CD14-positive monocyte (primary cell): ENCODE measurements around the gene SIK2. TPM values are rescaled to one million over a fixed set of nuclear protein-coding genes. Genes with fewer than 3 reads are reported as not detected.
A peak's percentile ranks its signal among the peaks of the same experiment; 100 is the strongest.
"Not testable (repeated sequence)": the region's sequence is repeated elsewhere in the genome, so short reads cannot be mapped to it uniquely, and the experiment has no call there.

Experiments
- DNase-seq, 3 donors: peaks; one replicate each; pipeline ENCODE4 v3.0.0-alpha.2; 2011 to 2022
- H2AFZ ChIP-seq: 2 replicates; pipeline ENCODE4 v1.6.0; 2012; ENCODE audit warnings: mild to moderate bottlenecking, low read depth, low read length, inconsistent platforms; ENCODE audit not compliant: insufficient read depth, poor library complexity, severe bottlenecking
- H3K27ac ChIP-seq, 2 donors: 1 replicate in 1 of 2; 2 replicates in 1 of 2; pipeline ENCODE4 v1.5.1; 2012 to 2013; ENCODE audit warnings: low read length in 2 of 2, control low read depth in 1 of 2, inconsistent platforms in 1 of 2, low read depth in 1 of 2, mild to moderate bottlenecking in 1 of 2
- H3K27me3 ChIP-seq, 2 donors: one replicate each; pipeline versions ENCODE4 v1.6.0 to v1.6.1; 2011 to 2013; ENCODE audit warnings: low read length in 2 of 2; ENCODE audit not compliant: control insufficient read depth in 2 of 2, insufficient read depth in 2 of 2
- H3K36me3 ChIP-seq, 2 donors: replicated peaks in 1 of 2; 1 replicate in 1 of 2; 2 replicates in 1 of 2; pipeline versions ENCODE4 v1.5.1 to v1.6.1; 2012 to 2013; ENCODE audit warnings: low read length in 2 of 2, control low read depth in 1 of 2, inconsistent platforms in 1 of 2, mild to moderate bottlenecking in 1 of 2; ENCODE audit not compliant: insufficient read depth in 2 of 2, control insufficient read depth in 1 of 2
- H3K4me1 ChIP-seq, 2 donors: 1 replicate in 1 of 2; 2 replicates in 1 of 2; pipeline versions ENCODE4 v1.5.1 to v1.6.1; 2012 to 2013; ENCODE audit warnings: low read length in 2 of 2, control low read depth in 1 of 2, inconsistent platforms in 1 of 2, mild to moderate bottlenecking in 1 of 2, moderate library complexity in 1 of 2; ENCODE audit not compliant: insufficient read depth in 2 of 2, control insufficient read depth in 1 of 2
- H3K4me2 ChIP-seq: replicated peaks from 2 replicates; pipeline ENCODE3; 2012; ENCODE audit warnings: low read length, moderate library complexity, mild to moderate bottlenecking; ENCODE audit not compliant: poor library complexity, severe bottlenecking; ENCODE audit errors: extremely low read depth
- H3K4me3 ChIP-seq, 3 experiments: fragments of 200-600 bp in 1 of 3; sonication (generic) in 1 of 3; replicated peaks in 1 of 3; 1 replicate in 2 of 3; 2 replicates in 1 of 3; pipeline ENCODE4 v1.5.1; 2011 to 2013; ENCODE audit warnings: low read length in 3 of 3, mild to moderate bottlenecking in 3 of 3, control low read depth in 2 of 3, low read depth in 2 of 3, inconsistent platforms in 1 of 3, moderate library complexity in 1 of 3
- H3K79me2 ChIP-seq: 2 replicates; pipeline ENCODE4 v1.6.0; 2012; ENCODE audit warnings: mild to moderate bottlenecking, control low read depth, inconsistent platforms, low read length, moderate library complexity; ENCODE audit not compliant: insufficient read depth
- H3K9ac ChIP-seq: 2 replicates; pipeline ENCODE4 v1.6.0; 2017; ENCODE audit warnings: low read length, mild to moderate bottlenecking; ENCODE audit not compliant: insufficient read depth, poor library complexity, severe bottlenecking
- H3K9me3 ChIP-seq, 2 donors: replicated peaks in 1 of 2; 1 replicate in 1 of 2; 2 replicates in 1 of 2; pipeline versions ENCODE4 v1.5.1 to v1.6.1; 2012 to 2013; ENCODE audit warnings: low read length in 2 of 2, control low read depth in 1 of 2; ENCODE audit not compliant: control insufficient read depth in 1 of 2, insufficient read depth in 1 of 2
- H4K20me1 ChIP-seq: 2 replicates; pipeline ENCODE4 v1.6.0; 2012; ENCODE audit warnings: mild to moderate bottlenecking, low read length, control low read depth, moderate library complexity; ENCODE audit not compliant: insufficient read depth
- H3K27ac Mint-ChIP-seq, 7 donors: one replicate each; pipeline ENCODE4 v1.8.0; 2020; ENCODE audit warnings: mild to moderate bottlenecking in 7 of 7, mixed read lengths in 7 of 7, moderate library complexity in 6 of 7, inconsistent platforms in 2 of 7
- H3K27me3 Mint-ChIP-seq, 3 donors: one replicate each; pipeline ENCODE4 v1.8.0; 2021 to 2022; ENCODE audit warnings: low read depth in 3 of 3, mild to moderate bottlenecking in 3 of 3, mixed read lengths in 3 of 3, moderate library complexity in 3 of 3, inconsistent platforms in 1 of 3
- H3K36me3 Mint-ChIP-seq, 2 donors: one replicate each; pipeline ENCODE4 v1.8.0; 2020; ENCODE audit warnings: mixed read lengths in 2 of 2, inconsistent platforms in 1 of 2, mild to moderate bottlenecking in 1 of 2
- H3K4me1 Mint-ChIP-seq: one replicate; pipeline ENCODE4 v1.8.0; 2020; ENCODE audit warnings: mild to moderate bottlenecking, mixed read lengths
- H3K4me3 Mint-ChIP-seq, 2 donors: one replicate each; pipeline ENCODE4 v1.8.0; 2020; ENCODE audit warnings: mild to moderate bottlenecking in 2 of 2, mixed read lengths in 2 of 2, moderate library complexity in 1 of 2
- H3K9me3 Mint-ChIP-seq, 7 donors: one replicate each; pipeline ENCODE4 v1.8.0; 2020 to 2022; ENCODE audit warnings: mixed read lengths in 7 of 7, mild to moderate bottlenecking in 6 of 7, moderate library complexity in 6 of 7, inconsistent platforms in 2 of 7
- CTCF ChIP-seq: fragments of 200-600 bp; IDR thresholded peaks from one replicate; pipeline ENCODE4 v1.8.0; 2022; ENCODE audit warnings: antibody characterized with exemption, mild to moderate bottlenecking
- WGBS: methylation state at CpG from one replicate; pipeline ENCODE4 v1.1.5; 2013; ENCODE audit warnings: missing lambda C conversion rate; ENCODE audit not compliant: insufficient coverage; 5-methylcytosine and 5-hydroxymethylcytosine counted together
- intact Hi-C, 2 donors: fragments of 100-400 bp; cut with micrococcal nuclease; formaldehyde crosslinking; loops; one replicate each; pipeline versions ENCODE4 v1.15.0 to v1.15.1; 2023
- polyA plus RNA-seq, 3 donors: library from polyadenylated mRNA; depleted of rRNA in 1 of 3; unstranded in 2 of 3; stranded (reverse) in 1 of 3; fragments of 300-500 nt in 2 of 3; fragments of >200 nt in 1 of 3; fragmentation: Illumina TruSeq in 2 of 3; gene quantifications; 1 replicate in 2 of 3; 2 replicates in 1 of 3; pipeline ENCODE4 v1.2.3, GENCODE V29; 2012 to 2021

The SIK2 gene
- polyA plus RNA-seq, 3 donors, result 0.16 to 8.8 (median 0.23) TPM

GRCh38 chr11:111715142-111715816 is 113.0 kb downstream of the SIK2 start:
- H3K4me2 ChIP-seq, result no peak overlapping the region
- intact Hi-C loops, result no loop called here

GRCh38 chr11:111717660-111718059 is 115.4 kb downstream of the SIK2 start:
- H3K27me3 Mint-ChIP-seq, H3K9ac ChIP-seq, H3K4me2 ChIP-seq, intact Hi-C loops, H3K4me3 Mint-ChIP-seq, DNase-seq, H3K9me3 Mint-ChIP-seq, H4K20me1 ChIP-seq, H2AFZ ChIP-seq, H3K27ac Mint-ChIP-seq, H3K27ac ChIP-seq, H3K27me3 ChIP-seq, H3K79me2 ChIP-seq, H3K4me3 ChIP-seq, H3K9me3 ChIP-seq: not testable (repeated sequence)
- Histone ChIP-seq H3K4me1 (peaks cover 12 to 16% of the 10 kb centered on the region in 2 donors), H3K36me3 (peaks cover 44 to 96% of the 10 kb centered on the region in 2 donors)
- whole genome bisulfite sequencing, result no CpG with 5 or more reads among the region's 3 CpGs
- H3K4me1 Mint-ChIP-seq, result peaks cover 16% of the 10 kb centered on the region
- peaks cover 78 to 90% of the 10 kb centered on the region in 2 donors for H3K36me3 Mint-ChIP-seq

More at GRCh38 chr11:111715142-111715816, 113.0 kb downstream of the SIK2 start:
- TF ChIP-seq CTCF, result no peak
- Histone ChIP-seq H4K20me1 (no peaks in the 10 kb centered on the region), H3K27me3 (no peaks in the 10 kb centered on the region), H3K27ac (peak overlapping the region in 1 of 2 donors; percentile 51), H3K9me3 (no peaks in the 10 kb centered on the region), H2AFZ (no peak overlapping the region), H3K36me3 (peaks cover 31 to 96% of the 10 kb centered on the region in 2 donors), H3K9ac (no peak overlapping the region), H3K4me1 (peaks cover 12 to 16% of the 10 kb centered on the region in 2 donors), H3K79me2 (no peaks in the 10 kb centered on the region), H3K4me3 (no peak overlapping the region)
- DNase-seq, result no peak
- Mint-ChIP-seq H3K27ac (peak overlapping the region in 3 of 7 donors; percentile 13 to 43 (median 20)), H3K9me3 (peaks cover 0 to 1% (median 0%) of the 10 kb centered on the region in 7 donors), H3K4me3 (no peak overlapping the region), H3K4me1 (peaks cover 16% of the 10 kb centered on the region), H3K36me3 (peaks cover 75 to 88% of the 10 kb centered on the region in 2 donors), H3K27me3 (peaks cover 0 to 1% (median 0%) of the 10 kb centered on the region in 3 donors)
- WGBS, result 36% methylated on average over 4 of the region's 5 CpGs
